Esophagus muscularis mucosa (tissue), 4 donors: ENCODE data around the gene ASB16.

Experiments
- EP300 ChIP-seq: sonication (generic); formaldehyde crosslinking; IDR thresholded peaks from one replicate; pipeline ENCODE4 v1.6.1; 2017; ENCODE audit warnings: antibody characterized with exemption
- POLR2A ChIP-seq: fragments of 450-650 bp; IDR thresholded peaks from one replicate; pipeline ENCODE4 v1.6.1; 2017; ENCODE audit warnings: antibody characterized with exemption, moderate library complexity, mild to moderate bottlenecking, low read depth
- TF ChIP-seq, protein P1 (sequence below), 3 experiments: fragments of 200-600 bp in 2 of 3; fragments of 450-650 bp in 1 of 3; sonication (generic) in 2 of 3; IDR thresholded peaks; one replicate each; pipeline ENCODE4 v1.5.1; 2017 to 2019; ENCODE audit warnings: antibody characterized with exemption in 3 of 3, mild to moderate bottlenecking in 2 of 3, moderate library complexity in 1 of 3

DNA sequence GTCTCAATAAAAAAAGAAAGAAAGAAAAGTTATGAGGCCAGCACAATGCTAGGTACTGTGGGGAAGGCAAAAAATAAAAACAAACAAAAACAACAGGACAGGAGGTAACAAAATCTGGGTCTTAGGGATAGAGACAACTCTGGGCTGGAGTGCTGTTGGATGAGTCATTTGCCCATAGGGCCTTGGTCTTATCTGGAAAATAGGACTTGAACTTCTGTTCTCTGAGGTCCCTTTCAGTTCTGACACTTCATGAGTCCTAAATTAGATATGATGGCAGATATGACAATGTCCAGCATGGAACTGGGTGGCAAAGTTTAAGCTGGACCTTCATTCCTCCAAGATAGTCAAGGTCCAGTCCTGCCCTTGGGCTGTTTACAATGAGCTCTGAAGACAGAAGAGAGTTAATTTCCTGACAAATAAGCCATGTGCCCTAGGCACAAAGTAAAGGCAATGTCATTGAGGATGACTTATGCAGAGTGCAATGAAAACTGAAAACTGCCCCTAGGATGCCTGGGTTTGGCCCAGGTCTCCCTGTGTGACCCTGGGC lies 38.2 kb upstream of the ASB16 start:
- TF ChIP-seq POLR2A (no peak), EP300 (no peak)
- TF ChIP-seq, protein P1, sequence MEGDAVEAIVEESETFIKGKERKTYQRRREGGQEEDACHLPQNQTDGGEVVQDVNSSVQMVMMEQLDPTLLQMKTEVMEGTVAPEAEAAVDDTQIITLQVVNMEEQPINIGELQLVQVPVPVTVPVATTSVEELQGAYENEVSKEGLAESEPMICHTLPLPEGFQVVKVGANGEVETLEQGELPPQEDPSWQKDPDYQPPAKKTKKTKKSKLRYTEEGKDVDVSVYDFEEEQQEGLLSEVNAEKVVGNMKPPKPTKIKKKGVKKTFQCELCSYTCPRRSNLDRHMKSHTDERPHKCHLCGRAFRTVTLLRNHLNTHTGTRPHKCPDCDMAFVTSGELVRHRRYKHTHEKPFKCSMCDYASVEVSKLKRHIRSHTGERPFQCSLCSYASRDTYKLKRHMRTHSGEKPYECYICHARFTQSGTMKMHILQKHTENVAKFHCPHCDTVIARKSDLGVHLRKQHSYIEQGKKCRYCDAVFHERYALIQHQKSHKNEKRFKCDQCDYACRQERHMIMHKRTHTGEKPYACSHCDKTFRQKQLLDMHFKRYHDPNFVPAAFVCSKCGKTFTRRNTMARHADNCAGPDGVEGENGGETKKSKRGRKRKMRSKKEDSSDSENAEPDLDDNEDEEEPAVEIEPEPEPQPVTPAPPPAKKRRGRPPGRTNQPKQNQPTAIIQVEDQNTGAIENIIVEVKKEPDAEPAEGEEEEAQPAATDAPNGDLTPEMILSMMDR (IDR thresholded peaks at IDR 0.05) = no peak
